ENCODE measurements around the gene ZNF837.

ZNF837 gene

DNA sequence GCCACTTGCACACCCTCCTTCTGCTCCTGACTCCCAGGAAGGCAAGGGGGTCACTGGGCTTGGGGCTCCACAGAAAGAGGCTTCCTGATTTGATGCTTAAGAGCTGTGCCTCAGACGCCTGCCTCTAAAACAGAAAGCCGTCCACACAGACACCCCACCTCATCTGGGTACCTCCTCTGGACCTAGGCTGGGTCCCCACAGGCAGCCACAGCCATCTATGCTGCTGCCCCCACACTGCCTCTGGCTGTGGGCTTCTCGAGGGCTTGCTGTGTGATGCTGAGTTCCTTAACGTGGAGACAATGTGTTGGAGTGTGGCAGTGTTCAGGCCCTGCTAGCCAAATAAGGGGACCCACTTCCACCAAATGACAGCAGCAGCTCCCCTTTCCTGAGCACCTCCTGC is 62.5 kb downstream of the ZNF837 start:
- Histone ChIP-seq H3K27me3 (ENCODE audit: insufficient read depth, low read length) (no peaks in the 10 kb centered on the region), H3K4me2 (ENCODE audit: low read length) (no peak overlapping the region), H4K20me1 (ENCODE audit: insufficient read depth, low read length) (no peaks in the 10 kb centered on the region), H3K4me1 (ENCODE audit: insufficient read depth, low read length, severe bottlenecking) (no peaks in the 10 kb centered on the region), H3K9me3 (ENCODE audit: low read length) (no peaks in the 10 kb centered on the region), H3K27ac (ENCODE audit: low read depth, low read length, poor library complexity, severe bottlenecking) (no peak overlapping the region), H3K79me2 (ENCODE audit: insufficient read depth, low read length) (no peaks in the 10 kb centered on the region), H2AFZ (ENCODE audit: low read length) (no peak overlapping the region), H3F3A (ENCODE audit: insufficient read depth, low read length) (no peaks in the 10 kb centered on the region), H3K4me3 (ENCODE audit: low read depth, low read length, poor library complexity, severe bottlenecking) (no peak overlapping the region), H3K9ac (ENCODE audit: low read length) (no peak overlapping the region), H3K36me3 (ENCODE audit: insufficient read depth, low read length) (peaks cover 25% of the 10 kb centered on the region), H3K9me2 (ENCODE audit: low read depth, low read length) (no peaks in the 10 kb centered on the region)
- TF ChIP-seq EZH2 (IDR thresholded peaks at IDR 0.05; ENCODE audit: borderline replicate concordance, low read length): no peak
- TF ChIP-seq CTCF (IDR thresholded peaks at IDR 0.05; ENCODE audit: low read length): no peak
